Measurements from ENCODE around the gene GFM2.
"Not testable (repeated sequence)": the region's sequence is repeated elsewhere in the genome, so short reads cannot be mapped to it uniquely, and the experiment has no call there.

Gene GFM2, protein sequence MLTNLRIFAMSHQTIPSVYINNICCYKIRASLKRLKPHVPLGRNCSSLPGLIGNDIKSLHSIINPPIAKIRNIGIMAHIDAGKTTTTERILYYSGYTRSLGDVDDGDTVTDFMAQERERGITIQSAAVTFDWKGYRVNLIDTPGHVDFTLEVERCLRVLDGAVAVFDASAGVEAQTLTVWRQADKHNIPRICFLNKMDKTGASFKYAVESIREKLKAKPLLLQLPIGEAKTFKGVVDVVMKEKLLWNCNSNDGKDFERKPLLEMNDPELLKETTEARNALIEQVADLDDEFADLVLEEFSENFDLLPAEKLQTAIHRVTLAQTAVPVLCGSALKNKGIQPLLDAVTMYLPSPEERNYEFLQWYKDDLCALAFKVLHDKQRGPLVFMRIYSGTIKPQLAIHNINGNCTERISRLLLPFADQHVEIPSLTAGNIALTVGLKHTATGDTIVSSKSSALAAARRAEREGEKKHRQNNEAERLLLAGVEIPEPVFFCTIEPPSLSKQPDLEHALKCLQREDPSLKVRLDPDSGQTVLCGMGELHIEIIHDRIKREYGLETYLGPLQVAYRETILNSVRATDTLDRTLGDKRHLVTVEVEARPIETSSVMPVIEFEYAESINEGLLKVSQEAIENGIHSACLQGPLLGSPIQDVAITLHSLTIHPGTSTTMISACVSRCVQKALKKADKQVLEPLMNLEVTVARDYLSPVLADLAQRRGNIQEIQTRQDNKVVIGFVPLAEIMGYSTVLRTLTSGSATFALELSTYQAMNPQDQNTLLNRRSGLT

DNA sequence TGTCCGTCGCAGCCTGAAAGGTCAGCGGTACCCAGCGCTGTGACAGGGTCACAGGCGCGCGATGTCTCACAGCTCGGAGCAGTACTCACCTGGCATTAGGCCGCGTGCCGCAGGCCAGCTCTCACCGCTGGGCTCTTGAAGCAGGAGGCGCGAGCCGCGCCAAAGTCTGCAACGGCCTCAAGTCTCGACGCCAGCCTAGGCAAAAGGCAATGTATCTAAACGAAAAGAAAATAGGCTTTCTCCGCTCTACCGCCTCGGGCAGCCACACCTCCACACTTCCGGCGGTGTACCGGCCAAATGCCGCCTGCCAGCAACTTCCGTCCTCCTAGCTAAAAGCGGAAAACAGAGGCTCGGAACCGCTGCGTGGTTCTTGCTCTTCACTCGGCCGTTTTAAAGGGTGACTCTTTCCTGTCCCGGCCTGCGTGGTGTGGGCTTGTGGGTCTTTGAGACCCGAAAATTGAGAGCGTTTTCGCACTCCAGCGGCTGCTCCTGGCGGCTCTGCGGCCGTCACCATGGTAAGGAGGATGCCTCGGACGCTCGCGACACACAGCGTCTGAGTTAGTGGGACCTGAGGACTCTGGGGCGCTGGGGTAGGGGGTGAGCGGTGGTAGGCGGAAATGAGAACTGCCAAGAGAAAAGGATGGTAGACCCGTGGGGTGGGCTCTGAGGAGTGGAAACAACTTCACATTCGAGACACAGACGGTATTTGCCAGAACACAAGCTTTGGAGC, at the start of gene GFM2, which contains the start of gene NSA2:
Gene GFM2 (minus strand): TSS at position 269 of the 730 bp plus-strand sequence. CDS start 3,375 bp downstream, outside the sequence.
Gene NSA2 (plus strand): TSS at position 401 of the 730 bp plus-strand sequence. CDS start 112 bp downstream, at position 513.
- DNase-seq: peak; percentile 94

GRCh38 chr5:74810915-74811314, 44.0 kb upstream of the GFM2 start:
- no peak for DNase-seq

GRCh38 chr5:74801941-74802340, 35.0 kb upstream of the GFM2 start:
- DNase-seq: no peak

DNA sequence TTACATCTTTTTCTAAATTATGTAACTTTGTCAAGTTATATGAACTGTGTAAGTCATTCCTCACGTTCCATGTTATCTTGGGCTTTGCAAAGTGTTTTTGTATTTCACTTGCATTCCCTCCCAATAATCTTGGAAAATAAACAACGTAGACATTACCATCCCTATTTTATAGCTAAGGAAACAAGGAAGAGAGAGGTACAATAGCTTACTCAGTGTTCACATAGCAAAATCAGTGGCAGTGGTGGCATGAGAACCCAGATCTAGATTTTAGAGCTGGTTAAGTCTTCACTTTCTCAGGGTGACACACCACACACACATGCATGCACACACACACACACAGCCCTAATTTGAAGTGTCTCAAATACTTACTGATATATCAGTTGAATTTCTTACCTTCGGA, 34.3 kb upstream of the GFM2 start:
- no peak for DNase-seq

DNA sequence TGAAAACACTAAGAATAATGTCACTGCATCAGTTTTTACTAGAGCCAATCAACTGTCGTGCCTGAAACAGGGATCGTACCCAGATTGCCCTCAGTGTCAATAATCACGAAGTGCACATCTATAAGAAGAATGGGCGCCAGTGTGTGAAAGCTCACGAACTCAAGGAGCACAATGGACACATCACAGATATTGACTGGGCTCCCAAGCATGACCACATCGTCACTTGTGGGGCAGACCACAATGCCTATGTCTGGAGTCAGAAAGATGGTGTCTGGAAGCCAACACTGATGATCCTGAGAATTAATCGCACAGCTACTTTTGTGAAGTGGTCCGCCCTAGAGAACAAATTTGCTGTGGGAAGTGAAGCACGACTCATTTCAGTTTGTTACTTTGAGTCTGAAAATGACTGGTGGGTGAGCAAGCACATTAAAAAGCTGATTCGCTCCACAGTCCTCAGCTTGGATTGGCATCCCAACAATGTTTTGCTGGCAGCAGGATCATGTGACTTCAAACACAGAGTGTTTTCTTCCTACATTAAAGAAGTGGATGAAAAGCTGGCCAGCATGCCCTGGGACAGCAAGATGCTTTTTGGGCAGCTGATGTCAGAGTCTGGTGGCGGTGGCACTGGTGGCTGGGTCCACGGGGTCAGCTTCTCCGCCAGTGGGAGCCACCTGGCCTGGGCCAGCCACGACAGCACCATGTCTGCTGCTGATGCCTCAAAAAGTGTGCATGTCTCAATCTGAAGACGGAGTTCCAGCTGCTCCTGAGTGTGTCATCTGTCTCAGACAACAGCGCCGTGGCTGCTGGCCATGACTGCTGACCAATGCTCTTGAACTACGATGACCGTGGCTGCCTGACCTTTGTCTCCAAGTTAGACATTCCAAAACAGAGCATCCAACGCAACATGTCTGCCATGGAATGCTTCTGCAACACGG, 32.3 kb upstream of the GFM2 start:
- DNase-seq: no peak

DNA sequence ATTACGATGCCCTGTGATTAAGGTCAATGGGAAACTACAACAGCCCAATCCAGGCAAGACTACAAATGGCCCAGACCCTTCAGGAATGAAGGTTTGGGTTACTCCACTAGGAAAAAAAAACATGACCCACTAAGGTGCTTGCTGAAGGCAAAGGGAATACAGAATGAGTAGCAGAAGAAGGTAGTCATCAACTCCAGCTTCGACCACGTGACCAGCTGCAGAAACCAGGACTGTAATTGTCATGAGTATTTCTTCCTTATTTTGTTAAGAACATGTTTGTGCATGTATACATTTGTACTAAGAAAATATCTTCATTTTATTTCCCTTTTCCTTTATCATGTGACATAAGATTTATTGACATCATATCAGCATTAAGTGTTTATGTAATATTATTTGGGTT, 24.8 kb upstream of the GFM2 start:
- not testable (repeated sequence) for DNase-seq

GRCh38 chr5:74787424-74787823, 20.5 kb upstream of the GFM2 start:
- no peak for DNase-seq

GRCh38 chr5:74786851-74787250, 19.9 kb upstream of the GFM2 start:
- DNase-seq: no peak

GRCh38 chr5:74778609-74779008, 11.7 kb upstream of the GFM2 start:
- DNase-seq: no peak

GRCh38 chr5:74772359-74772758, 5.4 kb upstream of the GFM2 start:
- DNase-seq: no peak

DNA sequence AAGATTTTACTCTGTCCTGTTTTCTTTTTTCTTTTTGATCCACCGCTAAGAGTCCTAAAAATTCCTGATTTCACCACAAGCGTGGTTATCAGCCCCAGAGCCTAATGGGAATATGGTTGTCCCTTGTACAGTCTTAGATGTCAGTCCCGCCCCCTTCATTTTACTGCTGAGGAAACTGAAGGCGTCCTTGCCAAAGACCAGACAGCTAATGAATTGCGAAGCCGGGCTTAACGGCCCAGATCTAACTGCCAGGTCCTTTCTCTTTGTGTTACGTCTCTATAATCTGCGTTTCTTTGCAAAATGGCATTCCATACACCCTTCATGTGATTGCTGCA, 629 bp upstream of the GFM2 start:
- DNase-seq: no peak

DNA sequence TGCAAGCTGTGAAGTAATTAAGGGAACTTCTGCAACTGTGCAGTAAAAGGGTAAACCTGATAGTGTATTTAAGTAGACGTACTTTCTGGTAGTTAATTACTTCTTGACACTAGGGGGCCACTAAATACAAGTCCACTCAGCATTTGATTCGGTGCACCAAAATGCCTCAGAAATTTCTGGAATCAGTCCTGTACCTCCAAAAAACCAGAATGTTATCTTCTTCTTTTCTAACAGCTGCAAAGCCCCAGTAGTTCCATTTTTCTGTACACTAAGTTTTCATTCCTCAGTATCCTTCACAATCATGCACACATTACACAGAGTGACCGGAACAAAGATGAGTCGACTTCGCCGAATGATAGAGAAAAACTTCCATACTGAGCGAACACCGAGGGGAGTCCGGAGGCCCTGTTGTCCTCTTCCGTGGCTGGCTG, 484 bp downstream of the GFM2 start:
- no peak for DNase-seq

DNA sequence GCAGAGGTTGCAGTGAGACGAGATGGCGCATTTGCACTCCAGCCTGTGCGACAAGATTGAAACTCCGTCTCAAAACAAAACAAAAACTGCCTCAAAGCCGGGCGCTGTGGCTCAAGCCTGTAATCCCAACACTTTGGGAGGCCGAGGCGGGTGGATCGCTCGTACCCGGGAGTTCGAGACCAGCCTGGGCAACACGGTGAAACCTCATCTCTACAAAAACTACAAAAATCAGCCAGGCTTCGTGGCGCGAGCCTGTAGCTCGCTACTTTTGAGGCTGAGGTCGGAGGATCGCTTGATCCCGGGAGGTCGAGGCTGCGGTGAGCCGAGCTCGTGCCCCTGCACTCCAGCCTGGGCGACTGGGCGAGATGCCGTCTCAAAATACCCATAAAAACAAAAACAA, 988 bp downstream of the GFM2 start:
- no peak for DNase-seq

GRCh38 chr5:74765201-74765600, 1.7 kb downstream of the GFM2 start:
- no peak for DNase-seq

- no peak for DNase-seq
Observed at GRCh38 chr5:74763504-74763903, 3.4 kb downstream of the GFM2 start.

- DNase-seq: no peak
Observed at GRCh38 chr5:74762599-74762998, 4.3 kb downstream of the GFM2 start.

- no peak for DNase-seq
Observed at GRCh38 chr5:74761241-74761640, 5.7 kb downstream of the GFM2 start.

DNA sequence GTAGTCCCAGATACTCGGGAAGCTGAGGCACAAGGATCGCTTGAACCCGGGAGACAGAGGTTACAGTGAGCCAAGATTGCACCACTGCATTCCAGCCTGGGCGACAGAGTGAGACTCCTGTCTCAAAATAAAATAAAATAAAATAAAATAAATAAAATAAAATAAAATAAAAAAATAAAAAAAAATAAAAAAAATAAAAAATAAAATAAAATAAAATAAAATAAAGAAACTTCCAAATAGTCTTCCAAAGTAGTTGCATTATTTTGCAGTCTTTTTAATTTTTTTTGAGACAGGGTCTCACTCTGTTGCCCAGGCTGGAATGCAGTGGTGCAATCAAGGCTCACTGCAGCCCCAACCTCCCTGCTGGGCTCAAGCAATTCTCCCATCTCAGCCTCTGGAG, 18.2 kb downstream of the GFM2 start:
- not testable (repeated sequence) for DNase-seq

GRCh38 chr5:74738406-74738805, 28.5 kb downstream of the GFM2 start:
- DNase-seq: no peak

DNA sequence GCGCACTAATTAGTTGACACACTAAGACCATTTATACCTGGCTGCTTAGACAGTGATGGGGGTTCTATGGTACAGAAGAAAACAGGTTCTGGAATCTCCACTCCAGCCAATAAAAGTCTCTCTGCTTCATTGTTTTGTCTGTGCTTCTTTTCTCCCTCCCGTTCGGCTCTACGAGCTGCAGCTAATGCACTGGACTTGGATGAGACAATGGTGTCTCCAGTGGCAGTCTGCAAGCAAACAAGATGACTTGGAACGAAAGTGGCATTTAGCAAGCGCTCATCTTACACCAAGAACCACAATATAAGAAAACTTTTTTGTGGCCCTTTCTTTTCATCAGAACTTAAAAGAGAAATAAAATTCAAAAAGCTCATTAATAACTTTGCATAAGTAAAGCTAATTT, 30.2 kb downstream of the GFM2 start:
- DNase-seq: no peak

GRCh38 chr5:74725331-74725730, 41.6 kb downstream of the GFM2 start:
- DNase-seq: no peak

DNA sequence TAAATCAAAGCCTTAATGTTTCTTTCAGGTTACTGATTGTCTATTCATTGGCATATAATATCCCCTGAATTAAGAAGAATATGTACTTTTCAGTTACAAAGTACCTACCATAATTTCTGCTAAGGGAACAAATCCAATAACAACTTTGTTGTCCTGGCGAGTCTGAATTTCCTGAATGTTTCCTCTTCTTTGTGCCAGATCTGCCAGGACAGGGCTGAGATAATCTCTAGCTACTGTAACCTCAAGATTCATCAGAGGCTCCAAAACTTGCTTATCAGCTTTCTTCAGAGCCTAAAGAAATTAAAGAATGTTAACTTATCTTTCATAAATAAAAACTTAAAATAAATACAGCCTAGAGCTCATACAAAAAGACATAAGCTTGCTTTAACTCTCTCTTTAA, 44.6 kb downstream of the GFM2 start:
- DNase-seq: no peak
